Adrenal gland (tissue), 12 donors: ENCODE measurements around the gene MPC1L. TPM values are rescaled to one million over a fixed set of nuclear protein-coding genes. Genes with fewer than 3 reads are reported as not detected.

ENCODE experiments used
- DNase-seq, 7 donors: peaks; one replicate each; pipeline ENCODE4 v3.0.0-alpha.2; 2019 to 2020
- H3K27ac ChIP-seq, 5 donors: fragments of 200-600 bp; sonication (generic) in 4 of 5; 1 replicate in 3 of 5; 2 replicates in 2 of 5; pipeline versions ENCODE4 v1.5.1 to v1.8.0; 2016 to 2020; ENCODE audit warnings: mild to moderate bottlenecking in 1 of 5
- H3K27me3 ChIP-seq: fragments of 200-600 bp; 2 replicates; pipeline ENCODE4 v1.8.0; 2021
- H3K36me3 ChIP-seq, 2 donors: fragments of 200-600 bp; replicated peaks in 1 of 2; 1 replicate in 1 of 2; 2 replicates in 1 of 2; pipeline versions ENCODE4 v1.5.1 to v1.8.0; 2018 to 2022
- H3K4me1 ChIP-seq, 2 donors: fragments of 200-600 bp; replicated peaks in 1 of 2; 1 replicate in 1 of 2; 2 replicates in 1 of 2; pipeline versions ENCODE4 v1.5.1 to v1.8.0; 2018 to 2021
- H3K4me3 ChIP-seq, 4 donors: fragments of 200-600 bp; sonication (generic) in 3 of 4; one replicate each; pipeline ENCODE4 v1.5.1; 2016 to 2018
- H3K9me3 ChIP-seq, 3 donors: fragments of 200-600 bp; sonication (generic) in 1 of 3; replicated peaks in 1 of 3; 1 replicate in 2 of 3; 2 replicates in 1 of 3; pipeline versions ENCODE4 v1.5.1 to v1.8.0; 2016 to 2021
- POLR2A ChIP-seq, 2 donors: fragments of 450-650 bp; IDR thresholded peaks; one replicate each; pipeline ENCODE4 v1.6.1; 2017; ENCODE audit warnings: antibody characterized with exemption in 2 of 2, mild to moderate bottlenecking in 2 of 2, moderate library complexity in 1 of 2
- WGBS, 4 donors: extraction: QIAGEN DNeasy Blood & Tissue Kit in 2 of 4; methylation state at CpG; one replicate each; pipeline versions ENCODE4 v1.1.5 to v1.1.7; 2013 to 2017; 5-methylcytosine and 5-hydroxymethylcytosine counted together
- intact Hi-C, 2 donors: fragments of 100-400 bp; cut with DNase I; formaldehyde crosslinking; loops; one replicate each; pipeline versions ENCODE4 v1.14.1 to v1.15.0; 2022 to 2023
- polyA plus RNA-seq, 3 donors: library from polyadenylated mRNA; stranded (reverse); fragments of 200-250 nt in 2 of 3; fragments of 350-450 nt in 1 of 3; fragmentation: Illumina TruSeq in 1 of 3; extraction: RNeasy Lipid Tissue Mini Kit (QIAGEN cat#74804) in 1 of 3; gene quantifications; one replicate each; pipeline ENCODE4 v1.2.3, GENCODE V29; 2013 to 2014
- total RNA-seq, 9 donors: library from RNA; depleted of rRNA in 4 of 9; stranded (reverse); fragments of >200 nt in 4 of 9; fragments of 120-200 nt in 1 of 9; fragmentation: NEBNext Ultra II Directional in 1 of 9; extraction: Animal tissue kit (Norgen Biotek cat#: 25700) in 1 of 9; gene quantifications; one replicate each; pipeline versions ENCODE4 v1.1.0 to v1.2.4, GENCODE V29; 2013 to 2023
- TF ChIP-seq, protein P1 (sequence below), 6 experiments: fragments of 450-650 bp in 4 of 6; fragments of 200-600 bp in 2 of 6; sonication (generic) in 1 of 6; IDR thresholded peaks; 1 replicate in 5 of 6; 2 replicates in 1 of 6; pipeline versions ENCODE4 v1.5.1 to v1.8.0; 2016 to 2021; ENCODE audit warnings: antibody characterized with exemption in 6 of 6, mild to moderate bottlenecking in 2 of 6, moderate library complexity in 1 of 6
- donor health status: healthy with polysubstance abuse.
- donor health status: Bipolar disorder and iron deficiency.
- donor health status: DM: yes; HTN: yes; CAD: no.
- donor health status: DM: no; HTN: no; CAD: no.
- donor health status: DM: no; HTN: no; CAD: no.
- donor health status: DM: yes; HTN: yes; CAD: no.

The MPC1L gene
- total and polyA plus RNA-seq, 12 donors, result not detected

- 0 to 25% (median 12%) methylated on average over 4 of the region's 4 CpGs for WGBS, 4 donors
- Histone ChIP-seq H3K9me3 (no peaks in the 10 kb centered on the region), H3K4me3 (peak overlapping the region in 1 of 4 donors; percentile 37), H3K27me3 (no peaks in the 10 kb centered on the region), H3K27ac (peak overlapping the region; percentile 30 to 82 (median 66)), H3K4me1 (peaks cover 8 to 42% of the 10 kb centered on the region in 2 donors), H3K36me3 (no peaks in the 10 kb centered on the region)
- intact Hi-C loops, result loop anchor here in 1 of 2 donors (10.0 kb wide), 1 partner anchor 100 kb away; no protein-coding TSS in a partner anchor
- peak in 1 of 2 donors; percentile 14 for TF ChIP-seq POLR2A (IDR thresholded peaks at IDR 0.05)
- TF ChIP-seq, protein P1, sequence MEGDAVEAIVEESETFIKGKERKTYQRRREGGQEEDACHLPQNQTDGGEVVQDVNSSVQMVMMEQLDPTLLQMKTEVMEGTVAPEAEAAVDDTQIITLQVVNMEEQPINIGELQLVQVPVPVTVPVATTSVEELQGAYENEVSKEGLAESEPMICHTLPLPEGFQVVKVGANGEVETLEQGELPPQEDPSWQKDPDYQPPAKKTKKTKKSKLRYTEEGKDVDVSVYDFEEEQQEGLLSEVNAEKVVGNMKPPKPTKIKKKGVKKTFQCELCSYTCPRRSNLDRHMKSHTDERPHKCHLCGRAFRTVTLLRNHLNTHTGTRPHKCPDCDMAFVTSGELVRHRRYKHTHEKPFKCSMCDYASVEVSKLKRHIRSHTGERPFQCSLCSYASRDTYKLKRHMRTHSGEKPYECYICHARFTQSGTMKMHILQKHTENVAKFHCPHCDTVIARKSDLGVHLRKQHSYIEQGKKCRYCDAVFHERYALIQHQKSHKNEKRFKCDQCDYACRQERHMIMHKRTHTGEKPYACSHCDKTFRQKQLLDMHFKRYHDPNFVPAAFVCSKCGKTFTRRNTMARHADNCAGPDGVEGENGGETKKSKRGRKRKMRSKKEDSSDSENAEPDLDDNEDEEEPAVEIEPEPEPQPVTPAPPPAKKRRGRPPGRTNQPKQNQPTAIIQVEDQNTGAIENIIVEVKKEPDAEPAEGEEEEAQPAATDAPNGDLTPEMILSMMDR (IDR thresholded peaks at IDR 0.05), result no peak
- DNase-seq, result peak; percentile 58 to 84 (median 79)
These were observed 21.7 kb downstream of the MPC1L start for GRCh38 chrX:40644821-40645358.

GRCh38 chrX:40646489-40647306 is 23.5 kb downstream of the MPC1L start:
- peak overlapping the region in 3 of 4 donors; percentile 42 to 95 (median 77) for H3K4me3 ChIP-seq
- DNase-seq, result peak; percentile 40 to 61 (median 50)
- H3K27ac ChIP-seq, result peak overlapping the region; percentile 46 to 87 (median 71)
- H3K27me3 ChIP-seq, result no peaks in the 10 kb centered on the region
- no peaks in the 10 kb centered on the region for H3K9me3 ChIP-seq
- intact Hi-C loops, result loop anchor here in 1 of 2 donors (10.0 kb wide), 1 partner anchor 102 kb away; no protein-coding TSS in a partner anchor
- 3 to 16% (median 8%) methylated on average over 21 to 33 of the region's 33 CpGs; no CpG with 5 or more reads in 1 of the 4 donors for WGBS, 4 donors
- H3K36me3 ChIP-seq, result no peaks in the 10 kb centered on the region
- TF ChIP-seq POLR2A (IDR thresholded peaks at IDR 0.05), result no peak
- TF ChIP-seq, protein P1 (IDR thresholded peaks at IDR 0.05), result no peak
- H3K4me1 ChIP-seq, result peaks cover 8 to 42% of the 10 kb centered on the region in 2 donors

DNA sequence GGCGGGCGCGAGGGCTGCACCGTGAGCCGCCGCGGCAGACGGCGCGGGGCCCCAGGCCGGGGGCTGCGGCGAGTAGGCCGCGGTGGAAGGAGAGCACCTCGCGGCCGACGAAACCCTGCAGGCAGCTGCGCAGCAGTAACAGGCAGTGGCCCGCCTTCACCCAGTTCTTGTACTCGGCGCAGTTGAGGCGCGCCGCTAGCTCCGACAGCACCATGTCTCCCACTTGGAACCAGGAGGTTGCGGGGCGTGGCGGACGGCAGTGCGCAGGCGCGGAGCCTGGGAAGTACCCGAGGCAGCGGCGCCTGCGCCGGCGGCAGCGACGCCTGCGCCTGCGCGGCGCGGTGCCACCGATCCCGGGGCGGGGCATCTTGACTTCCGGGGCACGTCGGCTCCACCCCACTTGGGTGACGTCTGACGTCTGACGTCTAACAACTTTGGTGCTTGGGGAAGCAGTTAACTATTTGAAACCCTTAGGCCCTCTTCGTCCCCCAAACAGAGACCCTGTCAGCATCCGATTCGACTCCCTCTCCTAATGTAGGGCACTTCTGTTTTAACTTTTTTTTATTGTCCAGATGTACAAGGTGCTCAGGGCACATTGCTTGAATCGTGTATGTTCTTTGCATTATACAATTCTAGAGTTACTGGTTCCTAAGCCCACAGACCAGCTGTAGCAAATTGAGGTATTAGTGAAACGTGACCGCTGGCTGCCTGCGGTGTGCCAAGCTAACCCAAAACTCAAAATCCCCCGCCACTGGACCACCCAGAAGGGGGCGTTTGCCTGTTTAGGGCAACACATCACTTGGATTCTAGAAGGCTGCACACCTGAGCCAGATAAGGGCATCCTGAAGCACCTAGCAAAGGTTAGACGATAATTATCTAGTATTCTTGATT is 24.3 kb downstream of the MPC1L start, which contains the start of gene CXorf38:
Gene CXorf38, minus strand, starts transcription at position 255 of the 891 bp plus-strand sequence. Its CDS starts 41 bp downstream, at position 214.
- DNase-seq, result peak; percentile 91 to 96 (median 95)
- no peaks in the 10 kb centered on the region for H3K9me3 ChIP-seq
- no peaks in the 10 kb centered on the region for H3K36me3 ChIP-seq
- peak within 1 kb of the TSS; percentile 46 to 87 (median 71) for H3K27ac ChIP-seq
- intact Hi-C loops, result loop anchor here in 1 of 2 donors (10.0 kb wide), 1 partner anchor 103 kb away; no protein-coding TSS in a partner anchor
- WGBS, 4 donors, result 2 to 38% (median 5%) methylated on average over 4 to 66 of the region's 66 CpGs
- H3K4me1 ChIP-seq, result peaks cover 8 to 39% of the 10 kb centered on the region in 2 donors
- peak; percentile 20 to 63 for TF ChIP-seq POLR2A (IDR thresholded peaks at IDR 0.05)
- TF ChIP-seq, protein P1 (IDR thresholded peaks at IDR 0.05), result no peak
- peak within 1 kb of the TSS in 3 of 4 donors; percentile 42 to 95 (median 77) for H3K4me3 ChIP-seq
- H3K27me3 ChIP-seq, result no peaks in the 10 kb centered on the region
